PC-3 (cell line): ENCODE measurements around the gene EFEMP1.

Experiments used
- EZH2 ChIP-seq: fragments of 300-600 bp; sonication (generic); IDR thresholded peaks from one replicate; pipeline ENCODE4 v1.6.1; 2017; ENCODE audit warnings: antibody characterized with exemption, mild to moderate bottlenecking, low read length; ENCODE audit not compliant: unreplicated experiment
- EZH2phosphoT487 ChIP-seq: fragments of 300-600 bp; sonication (generic); IDR thresholded peaks from 2 replicates; pipeline ENCODE4 v1.6.1; 2018; ENCODE audit warnings: mild to moderate bottlenecking, antibody characterized with exemption, low read length, borderline replicate concordance
- TF ChIP-seq, protein P1 (sequence below): fragments of 300-600 bp; sonication (generic); conservative IDR thresholded peaks from 2 replicates; pipeline ENCODE4 v1.5.1; 2017; ENCODE audit warnings: antibody characterized with exemption, low read depth, mild to moderate bottlenecking, low read length

DNA sequence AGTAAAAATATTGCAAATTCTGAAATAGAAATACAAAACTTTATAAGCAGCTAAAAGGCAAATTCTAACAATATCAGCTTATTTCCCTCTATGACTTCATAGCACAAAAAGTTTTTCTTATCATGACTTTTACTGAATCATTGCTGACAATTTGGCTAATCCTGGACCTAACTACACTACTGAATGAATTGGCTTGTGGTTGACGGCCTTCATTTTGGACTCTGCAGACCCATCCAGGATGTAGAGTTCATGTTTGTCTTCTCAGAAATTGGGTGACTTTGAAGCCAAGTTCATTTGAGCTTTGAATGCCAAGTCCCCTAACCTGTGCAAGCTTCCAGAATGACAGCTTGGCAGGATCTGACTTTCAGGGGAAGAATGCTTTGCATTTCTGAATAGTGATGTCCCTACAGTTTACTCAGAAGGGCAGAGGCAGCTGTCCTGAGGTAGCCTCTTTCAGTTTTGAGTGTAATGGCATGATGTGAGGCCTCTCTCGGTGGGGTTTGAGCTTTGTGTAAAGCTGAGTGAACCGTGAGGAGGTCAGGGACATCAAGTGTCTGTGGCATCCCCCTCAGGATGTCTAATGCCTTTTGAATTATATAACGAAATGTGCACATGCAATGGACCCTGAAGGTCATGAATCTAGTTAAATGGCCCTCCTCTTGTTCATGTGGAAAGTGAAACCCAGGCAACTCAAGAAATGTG, 48.0 kb downstream of the EFEMP1 start:
- TF ChIP-seq, protein P1, sequence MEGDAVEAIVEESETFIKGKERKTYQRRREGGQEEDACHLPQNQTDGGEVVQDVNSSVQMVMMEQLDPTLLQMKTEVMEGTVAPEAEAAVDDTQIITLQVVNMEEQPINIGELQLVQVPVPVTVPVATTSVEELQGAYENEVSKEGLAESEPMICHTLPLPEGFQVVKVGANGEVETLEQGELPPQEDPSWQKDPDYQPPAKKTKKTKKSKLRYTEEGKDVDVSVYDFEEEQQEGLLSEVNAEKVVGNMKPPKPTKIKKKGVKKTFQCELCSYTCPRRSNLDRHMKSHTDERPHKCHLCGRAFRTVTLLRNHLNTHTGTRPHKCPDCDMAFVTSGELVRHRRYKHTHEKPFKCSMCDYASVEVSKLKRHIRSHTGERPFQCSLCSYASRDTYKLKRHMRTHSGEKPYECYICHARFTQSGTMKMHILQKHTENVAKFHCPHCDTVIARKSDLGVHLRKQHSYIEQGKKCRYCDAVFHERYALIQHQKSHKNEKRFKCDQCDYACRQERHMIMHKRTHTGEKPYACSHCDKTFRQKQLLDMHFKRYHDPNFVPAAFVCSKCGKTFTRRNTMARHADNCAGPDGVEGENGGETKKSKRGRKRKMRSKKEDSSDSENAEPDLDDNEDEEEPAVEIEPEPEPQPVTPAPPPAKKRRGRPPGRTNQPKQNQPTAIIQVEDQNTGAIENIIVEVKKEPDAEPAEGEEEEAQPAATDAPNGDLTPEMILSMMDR, result no peak
- no peak for TF ChIP-seq EZH2
- no peak for TF ChIP-seq EZH2phosphoT487
